ENCODE results near the gene KRTAP4-5. TPM values are rescaled to one million over a fixed set of nuclear protein-coding genes. Genes with fewer than 3 reads are reported as not detected.

Gene KRTAP4-5
- polyA plus RNA-seq, 1 donor (not counting 4 experiments of a cell fraction or from before 2014, with no cell fraction given): not detected

- Histone ChIP-seq H2AFZ (ENCODE audit: control insufficient read depth, low read length) (no peak overlapping the region), H3K4me3 (ENCODE audit: control insufficient read depth in 2 of 3, extremely low read depth in 1 of 3, insufficient read depth in 2 of 3, low read depth in 1 of 3, low read length in 3 of 3) (no peak overlapping the region), H3K4me1 (ENCODE audit: control insufficient read depth, extremely low read depth, insufficient read depth, low read length) (peaks cover 8% of the 10 kb centered on the region), H3K27me3 (ENCODE audit: control insufficient read depth, extremely low read depth, insufficient read depth, low read length) (no peaks in the 10 kb centered on the region), H4K20me1 (ENCODE audit: control insufficient read depth, extremely low read depth, insufficient read depth, low read length) (no peaks in the 10 kb centered on the region), H3K36me3 (ENCODE audit: control insufficient read depth in 2 of 2, extremely low read depth in 1 of 2, insufficient read depth in 2 of 2, low read length in 2 of 2) (no peaks in the 10 kb centered on the region), H3K79me2 (ENCODE audit: control insufficient read depth, insufficient read depth, low read length) (no peaks in the 10 kb centered on the region), H3K9ac (ENCODE audit: control insufficient read depth, extremely low read depth, insufficient read depth, low read length) (no peak overlapping the region), H3K9me1 (ENCODE audit: control insufficient read depth, extremely low read depth, insufficient read depth, low read length) (no peaks in the 10 kb centered on the region), H3K9me3 (ENCODE audit: control insufficient read depth, low read depth, low read length) (peaks cover 8% of the 10 kb centered on the region), H3K27ac (ENCODE audit: control insufficient read depth, insufficient read depth, low read length) (no peak overlapping the region), H3K4me2 (ENCODE audit: control insufficient read depth, extremely low read depth, insufficient read depth, low read depth, low read length) (no peak overlapping the region)
- dilution Hi-C loops (cut with MboI; ENCODE audit: extremely low pct_ligation_motif_present, low sequenced_read_pairs): no loop called here
- TF ChIP-seq EZH2 (IDR thresholded peaks at IDR 0.05; ENCODE audit: low read length): no peak
- TF ChIP-seq CTCF (optimal IDR thresholded peaks at IDR 0.05 in 1 of 3, IDR thresholded peaks at IDR 0.05 in 1 of 3, conservative IDR thresholded peaks at IDR 0.05 in 1 of 3; ENCODE audit: extremely low read depth in 1 of 3, insufficient read depth in 2 of 3, low read length in 3 of 3): no peak
- DNase-seq (ENCODE audit: low read depth, low spot score): no peak
- FAIRE-seq: no peak
These were observed 4.8 kb downstream of the KRTAP4-5 start for GRCh38 chr17:41144846-41145245.

DNA sequence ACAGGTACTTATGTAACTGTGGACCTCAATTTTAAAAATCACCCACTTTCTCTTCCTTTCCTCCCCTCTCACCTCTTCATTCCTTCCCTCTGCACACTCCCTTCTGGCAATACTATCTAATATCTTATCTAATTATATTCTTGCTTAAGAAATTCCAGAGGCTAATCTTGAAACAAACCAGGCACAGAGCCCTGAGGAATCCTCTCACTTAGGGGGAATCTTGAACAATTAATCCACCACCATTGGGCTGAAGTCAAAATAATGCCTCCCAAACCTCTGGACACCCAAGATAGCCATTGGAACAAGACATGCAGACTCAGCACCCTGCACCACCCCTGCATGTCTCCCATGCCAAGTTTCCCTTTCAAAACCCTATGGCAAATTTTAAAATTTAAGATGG is 8.3 kb downstream of the KRTAP4-5 start:
- peaks cover 8% of the 10 kb centered on the region for H3K9me3 ChIP-seq (ENCODE audit: control insufficient read depth, low read depth, low read length)
- dilution Hi-C loops (cut with MboI; ENCODE audit: extremely low pct_ligation_motif_present, low sequenced_read_pairs): no loop called here
- H3K4me2 ChIP-seq (ENCODE audit: control insufficient read depth, extremely low read depth, insufficient read depth, low read depth, low read length): no peak overlapping the region
- peak overlapping the region; percentile 59 for H3K27ac ChIP-seq (ENCODE audit: control insufficient read depth, insufficient read depth, low read length)
- H3K4me1 ChIP-seq (ENCODE audit: control insufficient read depth, extremely low read depth, insufficient read depth, low read length): peaks cover 8% of the 10 kb centered on the region
- H4K20me1 ChIP-seq (ENCODE audit: control insufficient read depth, extremely low read depth, insufficient read depth, low read length): no peaks in the 10 kb centered on the region
- no peaks in the 10 kb centered on the region for H3K27me3 ChIP-seq (ENCODE audit: control insufficient read depth, extremely low read depth, insufficient read depth, low read length)
- H3K4me3 ChIP-seq (ENCODE audit: control insufficient read depth in 2 of 3, extremely low read depth in 1 of 3, insufficient read depth in 2 of 3, low read depth in 1 of 3, low read length in 3 of 3): no peak overlapping the region
- H3K9ac ChIP-seq (ENCODE audit: control insufficient read depth, extremely low read depth, insufficient read depth, low read length): no peak overlapping the region
- FAIRE-seq: no peak
- H3K36me3 ChIP-seq (ENCODE audit: control insufficient read depth in 2 of 2, extremely low read depth in 1 of 2, insufficient read depth in 2 of 2, low read length in 2 of 2): no peaks in the 10 kb centered on the region
- TF ChIP-seq CTCF (optimal IDR thresholded peaks at IDR 0.05 in 1 of 3, IDR thresholded peaks at IDR 0.05 in 1 of 3, conservative IDR thresholded peaks at IDR 0.05 in 1 of 3; ENCODE audit: extremely low read depth in 1 of 3, insufficient read depth in 2 of 3, low read length in 3 of 3): no peak
- no peak for TF ChIP-seq EZH2 (IDR thresholded peaks at IDR 0.05; ENCODE audit: low read length)
- H3K9me1 ChIP-seq (ENCODE audit: control insufficient read depth, extremely low read depth, insufficient read depth, low read length): no peaks in the 10 kb centered on the region
- DNase-seq (ENCODE audit: low read depth, low spot score): no peak
- H2AFZ ChIP-seq (ENCODE audit: control insufficient read depth, low read length): no peak overlapping the region
- H3K79me2 ChIP-seq (ENCODE audit: control insufficient read depth, insufficient read depth, low read length): no peaks in the 10 kb centered on the region
